Fibroblast of lung (primary cell): Measurements from ENCODE around the gene NPAS1. TPM values are rescaled to one million over a fixed set of nuclear protein-coding genes. Genes with fewer than 3 reads are reported as not detected.

ENCODE experiments used
- DNase-seq, 2 donors: peaks; one replicate each; pipeline versions ENCODE4 v3.0.0 to v3.0.0-alpha.2; 2010; ENCODE audit warnings: low read depth in 2 of 2
- H2AFZ ChIP-seq: 2 replicates; pipeline ENCODE4 v1.5.1; 2012; ENCODE audit warnings: low read length, control low read depth, inconsistent platforms
- H3K27ac ChIP-seq: 2 replicates; pipeline ENCODE4 v1.5.1; 2011; ENCODE audit warnings: low read length, control low read depth; ENCODE audit not compliant: insufficient read depth
- H3K27me3 ChIP-seq: 2 replicates; pipeline ENCODE4 v1.5.1; 2011; ENCODE audit warnings: mild to moderate bottlenecking, low read length; ENCODE audit not compliant: control insufficient read depth, insufficient read depth
- H3K36me3 ChIP-seq: 2 replicates; pipeline ENCODE4 v1.5.1; 2011; ENCODE audit warnings: low read length; ENCODE audit not compliant: control insufficient read depth, insufficient read depth
- H3K4me1 ChIP-seq: 2 replicates; pipeline ENCODE4 v1.5.1; 2011; ENCODE audit warnings: low read length; ENCODE audit not compliant: control insufficient read depth, insufficient read depth; ENCODE audit errors: extremely low read depth
- H3K4me2 ChIP-seq: 2 replicates; pipeline ENCODE4 v1.5.1; 2011; ENCODE audit warnings: low read length, control low read depth; ENCODE audit not compliant: insufficient read depth; ENCODE audit errors: extremely low read depth
- H3K4me3 ChIP-seq, 4 experiments: fragments of 200-600 bp in 1 of 4; sonication (generic) in 1 of 4; replicated peaks in 1 of 4; 2 replicates each; pipeline ENCODE4 v1.5.1; 2011 to 2016; ENCODE audit warnings: low read length in 4 of 4, low read depth in 3 of 4, mild to moderate bottlenecking in 3 of 4, control low read depth in 2 of 4, inconsistent platforms in 1 of 4, mixed read lengths in 1 of 4; ENCODE audit not compliant: insufficient read depth in 1 of 4; ENCODE audit errors: control extremely low read depth in 1 of 4
- H3K79me2 ChIP-seq: 2 replicates; pipeline ENCODE4 v1.5.1; 2012; ENCODE audit warnings: mild to moderate bottlenecking, low read length, inconsistent platforms; ENCODE audit not compliant: control insufficient read depth, insufficient read depth
- H3K9ac ChIP-seq: 2 replicates; pipeline ENCODE4 v1.5.1; 2011; ENCODE audit warnings: mild to moderate bottlenecking, low read length, control low read depth; ENCODE audit not compliant: insufficient read depth
- H3K9me3 ChIP-seq: 2 replicates; pipeline ENCODE4 v1.5.1; 2012; ENCODE audit warnings: low read depth, low read length; ENCODE audit not compliant: control insufficient read depth, insufficient read depth
- H4K20me1 ChIP-seq: 2 replicates; pipeline ENCODE4 v1.5.1; 2011; ENCODE audit warnings: low read length; ENCODE audit not compliant: control insufficient read depth, insufficient read depth; ENCODE audit errors: extremely low read depth
- EZH2 ChIP-seq: IDR thresholded peaks from 2 replicates; pipeline ENCODE4 v1.5.1; 2012; ENCODE audit warnings: low read length, control low read depth, mild to moderate bottlenecking; ENCODE audit errors: missing control alignments
- polyA plus RNA-seq, 2 donors: library from polyadenylated mRNA; depleted of rRNA in 1 of 2; stranded (reverse) in 1 of 2; unstranded in 1 of 2; fragments of >200 nt; gene quantifications; 2 replicates each; pipeline ENCODE4 v1.2.1, GENCODE V29; 2011 to 2012; ENCODE audit warnings: missing spikeins in 1 of 2
- total RNA-seq: library from RNA; depleted of rRNA; stranded (reverse); fragments of >200 nt; gene quantifications from 2 replicates; pipeline ENCODE4 v1.2.1, GENCODE V29; 2014
- TF ChIP-seq, protein P1 (sequence below), 2 donors: IDR thresholded peaks in 1 of 2; conservative IDR thresholded peaks in 1 of 2; 1 replicate in 1 of 2; 2 replicates in 1 of 2; pipeline ENCODE4 v1.5.1; 2011 to 2012; ENCODE audit warnings: low read length in 2 of 2, control low read depth in 1 of 2, inconsistent platforms in 1 of 2, low read depth in 1 of 2, mild to moderate bottlenecking in 1 of 2

The NPAS1 gene
- total and polyA plus RNA-seq, 2 donors (not counting 1 experiment from before 2014, with no cell fraction given): 0.22 to 0.33 TPM

DNA sequence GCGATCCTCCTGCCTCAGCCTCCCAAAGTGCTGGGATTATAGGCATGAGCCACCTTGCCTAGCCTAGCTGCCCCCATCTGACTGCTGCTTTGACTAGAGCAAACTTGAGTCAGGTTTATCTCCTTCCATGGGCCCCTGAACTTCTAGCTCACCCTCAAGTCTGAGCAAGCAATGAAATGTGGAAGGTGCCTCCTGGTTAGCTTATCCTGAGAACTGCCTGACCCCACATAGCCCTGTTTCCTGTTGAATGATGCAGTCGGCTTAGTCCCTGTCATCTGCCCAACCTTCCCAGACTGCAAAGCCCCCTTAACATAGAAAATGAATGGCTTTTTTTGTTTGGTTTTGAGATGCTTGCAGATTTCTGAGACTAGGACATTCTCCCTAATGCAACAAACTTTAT lies 37.7 kb downstream of the NPAS1 start:
- no peaks in the 10 kb centered on the region for H3K27me3 ChIP-seq
- H4K20me1 ChIP-seq: no peaks in the 10 kb centered on the region
- H3K79me2 ChIP-seq: no peaks in the 10 kb centered on the region
- no peak for DNase-seq
- H3K36me3 ChIP-seq: no peaks in the 10 kb centered on the region
- TF ChIP-seq, protein P1, sequence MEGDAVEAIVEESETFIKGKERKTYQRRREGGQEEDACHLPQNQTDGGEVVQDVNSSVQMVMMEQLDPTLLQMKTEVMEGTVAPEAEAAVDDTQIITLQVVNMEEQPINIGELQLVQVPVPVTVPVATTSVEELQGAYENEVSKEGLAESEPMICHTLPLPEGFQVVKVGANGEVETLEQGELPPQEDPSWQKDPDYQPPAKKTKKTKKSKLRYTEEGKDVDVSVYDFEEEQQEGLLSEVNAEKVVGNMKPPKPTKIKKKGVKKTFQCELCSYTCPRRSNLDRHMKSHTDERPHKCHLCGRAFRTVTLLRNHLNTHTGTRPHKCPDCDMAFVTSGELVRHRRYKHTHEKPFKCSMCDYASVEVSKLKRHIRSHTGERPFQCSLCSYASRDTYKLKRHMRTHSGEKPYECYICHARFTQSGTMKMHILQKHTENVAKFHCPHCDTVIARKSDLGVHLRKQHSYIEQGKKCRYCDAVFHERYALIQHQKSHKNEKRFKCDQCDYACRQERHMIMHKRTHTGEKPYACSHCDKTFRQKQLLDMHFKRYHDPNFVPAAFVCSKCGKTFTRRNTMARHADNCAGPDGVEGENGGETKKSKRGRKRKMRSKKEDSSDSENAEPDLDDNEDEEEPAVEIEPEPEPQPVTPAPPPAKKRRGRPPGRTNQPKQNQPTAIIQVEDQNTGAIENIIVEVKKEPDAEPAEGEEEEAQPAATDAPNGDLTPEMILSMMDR (conservative IDR thresholded peaks at IDR 0.05 in 1 of 2, IDR thresholded peaks at IDR 0.05 in 1 of 2; ENCODE audit: low read depth in 1 of 2, low read length in 2 of 2): no peak
- TF ChIP-seq EZH2: no peak
- H2AFZ ChIP-seq: no peak overlapping the region
- no peak overlapping the region for H3K4me2 ChIP-seq
- H3K27ac ChIP-seq: no peak overlapping the region
- H3K9me3 ChIP-seq: no peaks in the 10 kb centered on the region
- H3K4me1 ChIP-seq: no peaks in the 10 kb centered on the region
- H3K4me3 ChIP-seq: no peak overlapping the region
- no peak overlapping the region for H3K9ac ChIP-seq

DNA sequence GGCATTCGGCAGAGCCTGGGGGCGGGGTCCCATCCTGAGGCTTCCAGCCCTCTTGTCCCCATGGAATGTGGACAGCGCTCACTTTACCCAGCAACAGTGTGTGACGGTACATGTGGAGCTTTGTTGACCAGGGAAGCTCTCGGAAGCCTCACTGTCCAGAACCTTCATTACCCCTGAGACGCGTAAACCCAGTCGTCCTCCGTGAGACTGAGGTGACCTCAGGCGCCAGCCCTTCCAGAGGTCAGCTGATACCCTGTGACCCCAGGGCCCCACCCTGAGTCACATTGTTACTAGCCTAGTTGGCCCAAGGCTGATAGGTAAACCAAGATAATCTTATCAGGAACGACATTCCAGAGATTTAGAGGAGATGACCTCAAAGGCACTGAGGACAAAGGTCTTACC lies 39.0 kb downstream of the NPAS1 start:
- TF ChIP-seq, protein P1 (conservative IDR thresholded peaks at IDR 0.05 in 1 of 2, IDR thresholded peaks at IDR 0.05 in 1 of 2; ENCODE audit: low read depth in 1 of 2, low read length in 2 of 2): no peak
- no peak for TF ChIP-seq EZH2
- no peak overlapping the region for H3K4me3 ChIP-seq
- no peak overlapping the region for H2AFZ ChIP-seq
- no peaks in the 10 kb centered on the region for H3K79me2 ChIP-seq
- H4K20me1 ChIP-seq: no peaks in the 10 kb centered on the region
- H3K27me3 ChIP-seq: no peaks in the 10 kb centered on the region
- no peaks in the 10 kb centered on the region for H3K4me1 ChIP-seq
- H3K27ac ChIP-seq: no peak overlapping the region
- DNase-seq: no peak
- H3K9ac ChIP-seq: no peak overlapping the region
- H3K4me2 ChIP-seq: no peak overlapping the region
- no peaks in the 10 kb centered on the region for H3K36me3 ChIP-seq
- H3K9me3 ChIP-seq: no peaks in the 10 kb centered on the region

DNA sequence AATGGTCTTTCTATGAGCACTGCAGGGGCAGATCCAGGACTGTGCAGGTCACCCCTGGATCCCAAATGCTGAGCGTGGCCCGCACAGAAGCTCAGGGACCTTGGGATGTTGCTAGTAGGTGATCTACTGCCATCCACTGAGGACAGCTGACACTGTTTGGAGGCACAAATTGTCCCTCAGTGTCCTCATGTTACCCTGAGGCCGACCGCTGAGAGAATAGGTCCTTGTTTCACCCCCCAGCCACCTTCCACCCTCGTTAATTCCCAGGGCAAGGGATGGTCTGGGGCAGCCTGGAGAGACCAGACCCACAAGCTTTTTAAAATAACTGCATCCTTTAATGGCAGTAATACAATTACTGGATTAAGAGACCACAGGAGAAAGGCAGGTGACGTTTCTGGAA lies 44.2 kb downstream of the NPAS1 start:
- Histone ChIP-seq H3K9ac (no peak overlapping the region), H3K9me3 (no peaks in the 10 kb centered on the region), H3K27ac (no peak overlapping the region), H4K20me1 (no peaks in the 10 kb centered on the region), H3K27me3 (no peaks in the 10 kb centered on the region), H2AFZ (no peak overlapping the region), H3K36me3 (peaks cover 23% of the 10 kb centered on the region), H3K79me2 (no peaks in the 10 kb centered on the region), H3K4me3 (no peak overlapping the region), H3K4me2 (no peak overlapping the region), H3K4me1 (no peaks in the 10 kb centered on the region)
- no peak for DNase-seq
- no peak for TF ChIP-seq EZH2
- TF ChIP-seq, protein P1 (conservative IDR thresholded peaks at IDR 0.05 in 1 of 2, IDR thresholded peaks at IDR 0.05 in 1 of 2; ENCODE audit: low read depth in 1 of 2, low read length in 2 of 2): no peak
